KOPT-K1 (cell line): ENCODE results near the gene ACTN4.

ENCODE experiments used
- H3K27ac ChIP-seq: fragments of 200-600 bp; sonication (generic); 2 replicates; pipeline ENCODE4 v1.5.1; 2016; ENCODE audit warnings: antibody characterized with exemption, mild to moderate bottlenecking, low read depth, low read length; ENCODE audit not compliant: poor library complexity, severe bottlenecking
- H3K36me3 ChIP-seq: fragments of 200-600 bp; sonication (generic); 2 replicates; pipeline ENCODE4 v1.5.1; 2017; ENCODE audit warnings: antibody characterized with exemption, mild to moderate bottlenecking, low read length, moderate library complexity; ENCODE audit not compliant: insufficient read depth
- H3K9me3 ChIP-seq: fragments of 200-600 bp; sonication (generic); 2 replicates; pipeline ENCODE4 v1.5.1; 2017; ENCODE audit warnings: antibody characterized with exemption, low read length, mild to moderate bottlenecking; ENCODE audit not compliant: insufficient read depth, poor library complexity, severe bottlenecking

The ACTN4 gene

DNA sequence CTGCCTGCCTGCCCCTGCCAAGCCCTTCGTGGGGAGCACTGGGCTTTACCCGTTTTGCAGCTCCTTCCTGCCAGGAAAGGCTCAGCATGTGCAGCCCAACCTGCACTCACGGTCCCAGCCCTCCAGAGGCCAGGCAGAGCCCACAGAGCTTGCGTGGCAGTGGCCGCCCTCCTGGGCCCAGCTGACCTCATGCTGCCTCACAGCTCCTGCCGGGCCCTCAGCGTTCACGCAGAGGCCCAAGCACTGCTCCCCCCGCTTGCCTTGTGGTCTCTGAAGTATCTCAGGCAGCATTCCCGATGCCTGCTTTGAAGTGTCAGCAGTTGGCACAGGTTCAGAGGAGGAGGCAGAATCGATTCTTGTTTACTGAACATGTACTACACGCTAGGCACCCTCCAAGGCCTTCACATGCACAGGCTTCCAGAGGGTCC is 64.3 kb downstream of the ACTN4 start:
- Histone ChIP-seq H3K9me3 (no peaks in the 10 kb centered on the region), H3K36me3 (peaks cover 80% of the 10 kb centered on the region), H3K27ac (no peak overlapping the region)

DNA sequence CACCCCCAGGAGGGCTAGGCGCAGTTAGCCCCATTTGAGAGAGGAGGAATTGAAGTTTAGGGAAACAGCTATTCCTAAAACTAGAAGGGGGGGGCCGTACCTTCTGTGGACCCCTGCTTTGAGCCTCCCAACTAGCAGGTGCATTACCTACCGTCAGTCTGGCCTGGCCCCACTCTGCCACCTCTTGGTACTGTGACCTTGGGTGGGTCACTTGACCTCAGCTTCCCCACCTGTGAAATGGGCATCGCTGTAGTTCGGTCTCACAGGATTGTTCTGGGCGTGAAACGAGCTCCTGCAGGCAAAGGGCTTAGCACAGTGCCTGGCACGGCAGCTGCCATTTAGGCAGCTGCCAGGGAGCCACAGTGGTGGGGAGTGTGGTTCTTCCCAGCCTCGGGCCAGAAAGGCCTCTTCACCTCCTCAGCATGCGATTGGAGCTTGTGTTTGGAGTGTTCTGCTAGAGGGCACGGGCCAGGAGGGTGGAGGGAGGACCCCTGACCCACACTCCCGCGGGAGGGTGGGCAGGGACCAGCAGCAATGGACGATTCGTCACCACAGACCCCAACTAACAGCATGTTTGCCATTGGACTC is 64.8 kb downstream of the ACTN4 start:
- no peaks in the 10 kb centered on the region for H3K9me3 ChIP-seq
- H3K27ac ChIP-seq: no peak overlapping the region
- peaks cover 80% of the 10 kb centered on the region for H3K36me3 ChIP-seq

DNA sequence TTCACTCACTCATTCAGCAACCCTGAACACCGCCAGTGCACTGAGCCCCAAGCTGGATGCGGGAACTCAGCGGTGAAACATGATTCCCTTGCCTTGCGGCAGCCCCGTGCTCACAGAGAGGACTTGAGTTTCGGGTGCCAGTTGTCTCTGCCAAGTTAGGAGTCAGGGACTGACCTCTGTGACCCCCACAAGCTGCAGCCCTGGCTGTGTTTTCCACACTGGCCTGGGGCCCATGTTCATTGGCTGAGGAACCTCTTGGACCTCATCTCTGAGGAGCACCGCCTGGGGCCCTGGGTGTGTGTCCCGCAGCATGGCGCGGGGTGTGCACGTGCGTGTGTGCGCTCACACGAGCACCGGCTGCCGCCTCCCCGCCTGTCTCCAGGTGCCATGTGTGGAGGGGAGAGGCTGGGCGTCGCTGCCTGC is 65.8 kb downstream of the ACTN4 start:
- H3K36me3 ChIP-seq: peaks cover 79% of the 10 kb centered on the region
- H3K9me3 ChIP-seq: no peaks in the 10 kb centered on the region
- H3K27ac ChIP-seq: no peak overlapping the region

DNA sequence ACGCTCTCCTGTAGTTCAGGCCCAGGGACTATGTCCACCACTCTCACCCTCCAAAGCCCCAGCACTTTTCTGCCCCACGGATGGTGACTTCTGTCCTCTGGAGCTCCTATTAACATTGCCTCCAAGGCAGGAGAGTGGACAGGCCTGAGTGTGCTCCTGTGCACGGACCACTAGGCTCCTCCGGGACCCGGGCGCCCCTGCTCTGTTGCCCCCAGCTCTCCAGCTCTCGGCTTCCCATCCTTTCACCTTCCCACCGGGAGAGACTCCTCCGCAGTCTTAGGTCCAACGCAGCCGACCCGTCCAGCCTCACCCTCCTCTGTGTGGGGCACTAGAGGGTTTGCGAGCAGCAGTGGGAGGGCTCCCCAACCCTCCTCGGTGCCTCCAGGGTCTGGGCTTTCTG is 66.4 kb downstream of the ACTN4 start:
- Histone ChIP-seq H3K9me3 (no peaks in the 10 kb centered on the region), H3K36me3 (peaks cover 73% of the 10 kb centered on the region), H3K27ac (no peak overlapping the region)

DNA sequence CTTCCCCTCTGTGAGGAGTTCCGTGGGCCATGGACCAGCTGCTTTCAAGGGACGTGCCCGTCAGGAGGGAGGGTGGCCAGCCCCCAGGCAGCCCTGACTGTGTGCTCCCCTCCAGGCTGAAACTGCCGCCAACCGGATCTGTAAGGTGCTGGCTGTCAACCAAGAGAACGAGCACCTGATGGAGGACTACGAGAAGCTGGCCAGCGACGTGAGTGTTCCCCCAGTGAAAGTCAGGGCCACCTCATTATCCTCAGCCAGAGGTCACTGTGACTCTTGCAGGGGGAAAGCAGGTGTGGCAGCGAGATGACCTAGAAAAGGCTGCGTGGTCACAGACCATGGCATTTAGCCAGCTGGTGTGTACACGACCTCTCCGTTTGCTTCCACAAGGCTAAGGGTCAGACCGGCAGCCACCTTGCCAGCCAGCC is 66.9 kb downstream of the ACTN4 start:
- Histone ChIP-seq H3K27ac (no peak overlapping the region), H3K9me3 (no peaks in the 10 kb centered on the region), H3K36me3 (peaks cover 68% of the 10 kb centered on the region)

DNA sequence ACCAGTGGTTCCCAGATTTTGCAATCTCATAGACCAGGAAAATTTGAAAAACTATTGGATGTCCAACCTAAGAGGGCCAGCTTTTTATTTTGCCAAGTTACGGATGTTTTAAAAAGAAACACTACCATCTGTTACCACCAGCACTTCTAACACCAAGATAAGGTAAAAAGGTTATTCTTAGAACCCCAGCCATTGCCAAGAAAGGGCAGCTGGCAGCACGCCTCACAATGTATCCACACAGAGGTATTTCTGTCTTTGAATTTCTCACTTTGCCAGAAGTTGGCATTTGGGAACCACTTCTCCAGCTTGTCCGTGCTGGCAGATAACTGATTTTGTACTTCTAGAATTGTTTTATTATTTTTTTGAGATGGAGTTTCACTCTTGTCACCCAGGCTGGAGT is 68.1 kb downstream of the ACTN4 start:
- Histone ChIP-seq H3K36me3 (peaks cover 56% of the 10 kb centered on the region), H3K27ac (no peak overlapping the region)

DNA sequence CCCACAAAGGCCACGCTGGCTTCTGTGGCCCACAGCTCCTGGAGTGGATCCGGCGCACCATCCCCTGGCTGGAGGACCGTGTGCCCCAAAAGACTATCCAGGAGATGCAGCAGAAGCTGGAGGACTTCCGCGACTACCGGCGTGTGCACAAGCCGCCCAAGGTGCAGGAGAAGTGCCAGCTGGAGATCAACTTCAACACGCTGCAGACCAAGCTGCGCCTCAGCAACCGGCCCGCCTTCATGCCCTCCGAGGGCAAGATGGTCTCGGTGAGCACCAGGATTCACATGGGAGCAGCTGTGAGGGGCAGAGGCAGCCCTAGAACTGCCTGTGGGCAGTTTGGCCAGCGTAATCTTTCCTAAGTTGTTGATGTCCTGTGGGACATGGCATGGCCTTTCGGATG is 69.6 kb downstream of the ACTN4 start:
- Histone ChIP-seq H3K9me3 (no peaks in the 10 kb centered on the region), H3K27ac (no peak overlapping the region), H3K36me3 (peaks cover 54% of the 10 kb centered on the region)

More for the DNA sequence above, 68.1 kb downstream of the ACTN4 start:
- H3K9me3 ChIP-seq: no peaks in the 10 kb centered on the region

DNA sequence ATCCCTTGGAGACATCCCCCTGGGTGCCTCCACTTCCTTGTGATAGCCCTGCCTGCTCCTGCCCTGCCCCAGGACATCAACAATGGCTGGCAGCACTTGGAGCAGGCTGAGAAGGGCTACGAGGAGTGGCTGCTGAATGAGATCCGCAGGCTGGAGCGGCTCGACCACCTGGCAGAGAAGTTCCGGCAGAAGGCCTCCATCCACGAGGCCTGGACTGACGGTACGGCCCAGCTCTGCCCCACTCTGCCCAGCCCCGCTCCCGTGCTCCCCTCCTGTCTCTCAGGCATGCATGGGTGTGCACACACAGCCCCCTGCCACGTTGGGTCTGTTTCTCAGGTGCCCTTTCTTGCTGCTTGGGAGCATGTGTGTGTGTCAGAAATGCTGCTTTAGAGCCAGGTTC is 70.4 kb downstream of the ACTN4 start:
- no peaks in the 10 kb centered on the region for H3K9me3 ChIP-seq
- H3K27ac ChIP-seq: no peak overlapping the region
- H3K36me3 ChIP-seq: peaks cover 59% of the 10 kb centered on the region

DNA sequence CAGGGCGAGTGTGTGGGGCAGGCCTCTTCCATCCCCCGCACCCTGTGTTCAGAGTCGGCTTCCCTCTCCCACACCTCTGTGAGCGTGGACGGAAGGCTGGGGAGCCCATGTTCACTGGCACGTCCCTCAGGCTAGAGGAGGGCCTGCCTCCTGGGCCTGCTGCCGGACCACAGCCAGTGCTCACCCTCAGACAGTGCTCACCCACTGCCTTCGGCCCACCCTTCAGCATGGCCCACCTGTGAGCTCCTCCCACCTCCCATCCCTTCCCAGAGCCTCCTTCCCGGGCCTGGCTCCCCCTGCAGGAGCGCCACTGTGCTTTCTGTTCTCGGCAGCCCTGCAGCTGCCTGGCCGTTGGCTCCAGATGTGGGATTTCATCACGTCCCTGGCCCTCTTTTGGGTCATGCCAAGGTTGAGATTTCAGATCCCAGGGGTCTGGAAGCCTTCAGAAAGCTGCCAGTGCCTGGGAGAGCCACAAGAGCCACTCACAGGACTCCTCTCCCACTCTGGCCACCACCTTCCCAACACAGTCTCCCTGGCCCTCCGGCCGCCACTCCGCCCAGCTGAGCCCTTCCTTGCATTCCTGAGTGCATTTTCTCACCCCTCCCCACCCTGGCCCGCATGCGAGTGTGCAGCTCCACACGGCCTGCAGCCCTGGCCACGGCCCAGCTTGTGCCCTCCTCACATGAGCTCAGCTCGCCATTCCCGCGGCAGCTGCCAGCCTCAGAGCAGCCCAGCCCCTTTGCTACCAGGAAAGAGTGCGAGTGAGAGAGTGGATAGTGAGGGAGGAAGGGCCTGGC is 71.5 kb downstream of the ACTN4 start:
- Histone ChIP-seq H3K9me3 (no peaks in the 10 kb centered on the region), H3K36me3 (peaks cover 63% of the 10 kb centered on the region), H3K27ac (no peak overlapping the region)

DNA sequence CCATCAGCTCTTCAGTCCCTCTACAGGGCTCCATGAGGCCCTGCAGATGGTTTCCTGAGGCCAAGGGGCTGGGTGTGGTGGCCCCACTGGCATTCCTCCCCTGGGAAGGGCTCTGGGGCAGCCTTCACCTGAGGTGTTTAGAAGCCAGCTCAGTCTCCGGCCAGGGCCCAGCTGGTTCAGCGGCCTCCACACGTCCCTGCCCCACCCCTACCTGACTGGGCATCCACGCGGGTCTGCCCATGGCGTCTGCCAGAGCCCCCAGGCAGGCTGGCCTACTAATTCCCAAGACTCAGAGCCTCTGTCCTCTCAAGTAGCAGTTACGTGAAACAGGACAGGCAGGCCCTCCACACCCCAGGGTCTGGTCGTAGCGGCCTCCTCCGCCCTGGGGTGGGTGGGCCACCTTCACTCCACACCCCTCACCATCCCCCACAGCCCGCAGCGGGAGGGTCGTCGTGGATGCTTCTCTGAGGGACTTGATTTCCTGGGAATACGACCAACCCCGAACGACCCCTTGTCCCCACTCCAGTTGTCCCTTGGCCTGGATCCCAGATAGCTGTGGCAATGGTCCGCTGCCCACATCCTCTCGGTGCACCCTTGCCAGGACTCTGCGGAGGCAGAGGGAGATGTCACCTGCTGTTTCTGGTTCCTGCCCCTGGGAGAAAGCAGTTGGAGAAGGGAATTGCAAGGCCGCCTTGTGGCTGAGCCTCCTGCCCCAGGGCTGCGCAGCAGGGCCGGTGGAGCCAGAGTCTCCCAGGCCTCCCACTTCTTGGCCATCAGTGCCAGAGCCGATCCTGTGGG is 72.5 kb downstream of the ACTN4 start:
- H3K36me3 ChIP-seq: peaks cover 63% of the 10 kb centered on the region
- no peak overlapping the region for H3K27ac ChIP-seq
- H3K9me3 ChIP-seq: no peaks in the 10 kb centered on the region

DNA sequence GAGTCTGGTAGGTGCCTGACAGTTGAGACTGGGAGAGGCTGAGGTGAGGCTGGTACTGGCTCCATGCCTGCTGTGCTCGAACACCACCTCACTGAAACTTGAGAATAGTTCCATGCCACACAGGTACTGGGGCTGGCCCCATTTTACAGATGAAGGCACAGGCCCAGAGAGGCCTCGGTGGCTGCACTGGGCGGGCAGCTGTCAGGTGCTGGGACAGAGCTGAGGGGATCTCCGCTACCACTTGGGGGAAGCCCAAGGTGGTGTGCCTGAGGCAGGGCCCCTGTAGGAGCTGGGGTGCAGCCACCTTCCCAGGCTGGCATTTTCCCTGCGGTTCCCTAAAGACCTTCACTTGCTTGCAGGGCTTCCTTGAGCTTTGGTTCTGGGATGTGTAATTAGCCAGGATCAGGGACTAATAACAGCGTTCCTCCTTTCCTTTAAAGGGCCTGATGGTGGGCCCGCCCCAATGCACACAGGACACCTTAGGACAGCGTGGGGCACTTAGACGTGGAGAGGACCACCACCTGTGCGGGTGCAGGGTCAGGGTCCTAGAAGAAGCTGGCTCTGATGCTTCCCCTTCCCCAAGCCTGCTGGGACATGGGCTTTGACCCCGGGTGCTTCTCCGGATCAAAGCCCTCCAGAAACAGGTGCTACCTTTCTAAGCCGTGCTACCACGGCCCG is 73.2 kb downstream of the ACTN4 start:
- no peak overlapping the region for H3K27ac ChIP-seq
- H3K36me3 ChIP-seq: peaks cover 66% of the 10 kb centered on the region
- no peaks in the 10 kb centered on the region for H3K9me3 ChIP-seq

DNA sequence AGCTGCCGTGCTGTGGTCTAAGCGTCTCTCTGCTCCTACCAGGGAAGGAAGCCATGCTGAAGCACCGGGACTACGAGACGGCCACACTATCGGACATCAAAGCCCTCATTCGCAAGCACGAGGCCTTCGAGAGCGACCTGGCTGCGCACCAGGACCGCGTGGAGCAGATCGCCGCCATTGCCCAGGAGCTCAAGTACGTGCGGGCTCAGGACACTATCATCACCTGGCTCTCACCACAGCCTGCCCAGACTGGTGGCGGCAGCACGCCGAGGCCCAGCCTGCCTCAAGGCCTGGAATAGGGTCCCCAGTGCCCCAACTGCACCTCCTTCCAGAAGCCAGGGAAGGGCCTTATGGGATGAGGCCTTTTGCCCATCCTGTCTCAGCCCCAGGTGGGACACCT is 74.0 kb downstream of the ACTN4 start:
- H3K27ac ChIP-seq: no peak overlapping the region

DNA sequence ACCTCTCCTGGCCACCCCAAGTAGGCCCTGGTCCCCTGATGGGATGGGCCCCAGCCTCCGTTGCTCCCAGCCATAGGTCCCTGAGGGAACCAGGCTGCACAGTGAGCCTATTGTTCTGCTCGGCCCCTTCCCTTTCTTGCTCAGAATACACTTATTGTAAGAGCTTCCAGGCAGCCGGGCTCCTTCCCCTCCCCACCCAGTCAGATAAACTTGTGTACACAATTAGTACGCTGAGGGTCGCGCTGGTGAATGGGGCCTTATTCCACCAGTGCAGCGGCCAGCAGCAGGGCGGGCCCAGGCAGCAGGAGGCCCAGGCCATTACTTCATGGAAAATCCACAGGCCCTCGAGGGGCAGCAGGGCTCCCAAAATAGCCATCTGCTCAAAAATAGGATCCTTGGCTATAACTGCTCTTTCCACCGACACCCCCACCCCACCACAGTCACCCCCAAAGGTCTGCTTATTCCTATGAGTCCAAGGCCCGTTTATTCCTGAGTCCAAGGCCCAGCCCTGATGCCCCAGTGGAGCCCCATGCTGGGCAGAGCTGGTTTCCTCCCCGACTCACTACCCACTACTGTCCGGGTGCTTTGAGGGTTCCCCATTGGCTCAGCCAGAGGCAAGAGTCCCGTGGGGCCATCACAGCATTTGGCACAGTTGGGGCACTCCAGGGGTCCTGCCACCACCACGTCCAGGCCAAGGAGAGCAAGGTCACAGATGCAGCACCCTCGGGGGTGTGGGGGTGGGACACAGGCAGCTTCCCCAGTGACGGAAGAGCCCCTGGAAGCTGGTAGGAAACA is 74.7 kb downstream of the ACTN4 start:
- Histone ChIP-seq H3K9me3 (no peaks in the 10 kb centered on the region), H3K36me3 (peaks cover 69% of the 10 kb centered on the region), H3K27ac (no peak overlapping the region)

More for the DNA sequence above, 74.0 kb downstream of the ACTN4 start:
- Histone ChIP-seq H3K9me3 (no peaks in the 10 kb centered on the region), H3K36me3 (peaks cover 72% of the 10 kb centered on the region)

DNA sequence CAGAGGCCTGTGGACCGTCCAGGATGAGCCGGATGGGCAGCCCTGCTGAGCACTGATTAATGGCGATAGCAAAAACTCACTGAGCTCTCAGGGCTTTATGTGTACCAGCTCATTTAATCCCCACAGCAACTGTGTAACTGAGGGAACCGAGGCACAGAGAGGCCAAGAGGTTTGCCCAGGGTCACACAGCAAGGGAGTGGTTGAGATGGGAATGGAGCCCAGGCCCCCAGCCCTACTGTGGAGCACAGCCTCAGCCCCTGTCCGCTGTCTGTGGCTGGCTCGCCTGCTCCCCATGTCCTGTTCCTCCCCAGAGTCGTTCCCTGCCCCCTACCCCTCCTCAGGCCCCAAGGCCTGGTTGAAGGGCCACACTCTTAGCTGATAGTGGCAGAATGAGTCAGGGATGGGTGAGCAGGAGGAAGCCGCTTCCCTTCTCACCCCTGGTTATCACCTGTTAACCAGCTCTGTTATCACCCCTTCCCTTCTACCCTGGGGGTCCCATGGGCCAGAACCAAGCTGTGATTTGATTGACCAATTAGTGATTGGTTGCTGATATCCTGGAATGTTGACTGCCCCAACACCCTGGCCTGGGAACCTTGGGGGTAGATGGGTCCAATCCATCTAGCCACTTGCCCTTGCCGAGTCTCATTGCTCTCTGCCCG is 75.6 kb downstream of the ACTN4 start:
- H3K36me3 ChIP-seq: peaks cover 60% of the 10 kb centered on the region
- H3K9me3 ChIP-seq: no peaks in the 10 kb centered on the region
- H3K27ac ChIP-seq: no peak overlapping the region
